HEK293 (cell line): Measurements from ENCODE around the gene ERP44.

Source experiments
- GLI2 ChIP-seq: fragments of 450-650 bp; formaldehyde crosslinking; IDR thresholded peaks from 2 replicates; pipeline ENCODE4; 2017; ENCODE audit warnings: missing biosample characterization, missing genetic modification characterization, low read depth, borderline replicate concordance
- TF ChIP-seq, protein P1 (sequence below): fragments of 450-650 bp; formaldehyde crosslinking; IDR thresholded peaks from 2 replicates; pipeline ENCODE4 v1.5.1; 2016; ENCODE audit warnings: missing biosample characterization, missing genetic modification characterization

- TF ChIP-seq, protein P1, sequence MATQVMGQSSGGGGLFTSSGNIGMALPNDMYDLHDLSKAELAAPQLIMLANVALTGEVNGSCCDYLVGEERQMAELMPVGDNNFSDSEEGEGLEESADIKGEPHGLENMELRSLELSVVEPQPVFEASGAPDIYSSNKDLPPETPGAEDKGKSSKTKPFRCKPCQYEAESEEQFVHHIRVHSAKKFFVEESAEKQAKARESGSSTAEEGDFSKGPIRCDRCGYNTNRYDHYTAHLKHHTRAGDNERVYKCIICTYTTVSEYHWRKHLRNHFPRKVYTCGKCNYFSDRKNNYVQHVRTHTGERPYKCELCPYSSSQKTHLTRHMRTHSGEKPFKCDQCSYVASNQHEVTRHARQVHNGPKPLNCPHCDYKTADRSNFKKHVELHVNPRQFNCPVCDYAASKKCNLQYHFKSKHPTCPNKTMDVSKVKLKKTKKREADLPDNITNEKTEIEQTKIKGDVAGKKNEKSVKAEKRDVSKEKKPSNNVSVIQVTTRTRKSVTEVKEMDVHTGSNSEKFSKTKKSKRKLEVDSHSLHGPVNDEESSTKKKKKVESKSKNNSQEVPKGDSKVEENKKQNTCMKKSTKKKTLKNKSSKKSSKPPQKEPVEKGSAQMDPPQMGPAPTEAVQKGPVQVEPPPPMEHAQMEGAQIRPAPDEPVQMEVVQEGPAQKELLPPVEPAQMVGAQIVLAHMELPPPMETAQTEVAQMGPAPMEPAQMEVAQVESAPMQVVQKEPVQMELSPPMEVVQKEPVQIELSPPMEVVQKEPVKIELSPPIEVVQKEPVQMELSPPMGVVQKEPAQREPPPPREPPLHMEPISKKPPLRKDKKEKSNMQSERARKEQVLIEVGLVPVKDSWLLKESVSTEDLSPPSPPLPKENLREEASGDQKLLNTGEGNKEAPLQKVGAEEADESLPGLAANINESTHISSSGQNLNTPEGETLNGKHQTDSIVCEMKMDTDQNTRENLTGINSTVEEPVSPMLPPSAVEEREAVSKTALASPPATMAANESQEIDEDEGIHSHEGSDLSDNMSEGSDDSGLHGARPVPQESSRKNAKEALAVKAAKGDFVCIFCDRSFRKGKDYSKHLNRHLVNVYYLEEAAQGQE (tag by site-specific recombination) = no peak
- no peak for TF ChIP-seq GLI2 (tag by site-specific recombination)
These were observed 31.0 kb upstream of the ERP44 start for GRCh38 chr9:100129772-100130171.
